NCI-H2171 treated with DMSO at 0.1 percent for 48 hours (cell line): ENCODE results near the gene CAPZB.
A peak's percentile ranks its signal among the peaks of the same experiment; 100 is the strongest.

Source experiments
- DNase-seq: peaks from one replicate; lab custom pipeline; 2025; lab: John Stamatoyannopoulos, UW

Gene CAPZB

GRCh38 chr1:19448491-19449439, 36.6 kb downstream of the CAPZB start:
- DNase-seq = no peak

GRCh38 chr1:19447550-19447949, 37.8 kb downstream of the CAPZB start:
- DNase-seq = no peak

- no peak for DNase-seq
These were observed 39.7 kb downstream of the CAPZB start for GRCh38 chr1:19445417-19446342.

GRCh38 chr1:19444296-19445021, 40.9 kb downstream of the CAPZB start:
- no peak for DNase-seq

- DNase-seq = no peak
These were observed 42.0 kb downstream of the CAPZB start for GRCh38 chr1:19443326-19443725.

GRCh38 chr1:19442154-19443096, 42.9 kb downstream of the CAPZB start:
- no peak for DNase-seq

- no peak for DNase-seq
These were observed 44.1 kb downstream of the CAPZB start for GRCh38 chr1:19441048-19441780.

- no peak for DNase-seq
These were observed 45.7 kb downstream of the CAPZB start for GRCh38 chr1:19439464-19440171.

GRCh38 chr1:19438516-19439195, 46.7 kb downstream of the CAPZB start:
- DNase-seq = no peak

- no peak for DNase-seq
These were observed 47.4 kb downstream of the CAPZB start for GRCh38 chr1:19437891-19438294.

- DNase-seq = no peak
These were observed 48.4 kb downstream of the CAPZB start for GRCh38 chr1:19436716-19437476.

- no peak for DNase-seq
These were observed 49.4 kb downstream of the CAPZB start for GRCh38 chr1:19435851-19436455.

GRCh38 chr1:19435181-19435580, 50.2 kb downstream of the CAPZB start:
- no peak for DNase-seq

- DNase-seq = no peak
These were observed 51.7 kb downstream of the CAPZB start for GRCh38 chr1:19433719-19433998.

GRCh38 chr1:19432943-19433718, 52.2 kb downstream of the CAPZB start:
- DNase-seq = peak; percentile 81

- DNase-seq = peak; percentile 24
These were observed 54.9 kb downstream of the CAPZB start for GRCh38 chr1:19430121-19431068.
